K562 (cell line): ENCODE measurements around the gene NCOA3. TPM values are rescaled to one million over a fixed set of nuclear protein-coding genes. Genes with fewer than 3 reads are reported as not detected.

Experiments used
- ARID1B ChIP-seq: fragments of 450-650 bp; IDR thresholded peaks from 2 replicates; pipeline ENCODE4 v1.6.1; 2016; ENCODE audit warnings: antibody characterized with exemption, mild to moderate bottlenecking, inconsistent platforms
- BCLAF1 ChIP-seq, 2 experiments: fragments of 450-650 bp in 1 of 2; IDR thresholded peaks; 2 replicates each; pipeline ENCODE4 v1.6.1; 2011 to 2017; ENCODE audit warnings: low read depth in 2 of 2, antibody characterized with exemption in 1 of 2, borderline replicate concordance in 1 of 2, low read length in 1 of 2, mild to moderate bottlenecking in 1 of 2, mixed read lengths in 1 of 2; ENCODE audit not compliant: control insufficient read depth in 1 of 2
- CEBPB ChIP-seq: fragments of 450-650 bp; IDR thresholded peaks from 2 replicates; pipeline ENCODE4 v1.6.1; 2016; ENCODE audit warnings: missing genetic modification characterization, missing compliant biosample characterization
- CHD1 ChIP-seq: fragments of 200-600 bp; sonication (generic); IDR thresholded peaks from one replicate; pipeline ENCODE4 v1.6.1; 2012; ENCODE audit warnings: mild to moderate bottlenecking, moderate library complexity, low read length, inconsistent platforms
- CREBBP ChIP-seq: IDR thresholded peaks from one replicate; pipeline ENCODE4 v1.6.1; 2012; ENCODE audit warnings: low read depth, mild to moderate bottlenecking, control low read depth, inconsistent platforms, low read length
- CREM ChIP-seq: IDR thresholded peaks from 2 replicates; pipeline ENCODE4 v1.6.1; 2014; ENCODE audit warnings: antibody characterized with exemption, low read depth
- CTBP1 ChIP-seq: fragments of 450-650 bp; IDR thresholded peaks from 2 replicates; pipeline ENCODE4 v1.6.1; 2016; ENCODE audit warnings: borderline replicate concordance
- MBD2 ChIP-seq: sonication (generic); IDR thresholded peaks from 2 replicates; pipeline ENCODE4 v1.6.1; 2016; ENCODE audit warnings: low read depth, borderline replicate concordance
- NRF1 ChIP-seq, 2 experiments: fragments of 450-650 bp; IDR thresholded peaks in 1 of 2; conservative IDR thresholded peaks in 1 of 2; 2 replicates each; pipeline ENCODE4 v1.6.1; 2014; ENCODE audit warnings: mild to moderate bottlenecking in 2 of 2
- RUNX1 ChIP-seq: sonication (generic); IDR thresholded peaks from 2 replicates; pipeline ENCODE4 v1.6.1; 2016; ENCODE audit warnings: antibody characterized with exemption, low read depth
- SOX6 ChIP-seq: fragments of 450-650 bp; IDR thresholded peaks from 2 replicates; pipeline ENCODE4 v1.6.1; 2014; ENCODE audit warnings: mild to moderate bottlenecking
- SRSF3 ChIP-seq: fragments of 200-400 bp; formaldehyde crosslinking; IDR thresholded peaks from 2 replicates; pipeline ENCODE4 v1.6.1; 2016; ENCODE audit warnings: mild to moderate bottlenecking, low read length, moderate library complexity; ENCODE audit not compliant: insufficient read depth
- TAF7 ChIP-seq: fragments of 450-650 bp; IDR thresholded peaks from 2 replicates; pipeline ENCODE4 v1.6.1; 2016; ENCODE audit warnings: missing genetic modification characterization, missing compliant biosample characterization
- XRCC4 ChIP-seq: IDR thresholded peaks from one replicate; pipeline ENCODE4 v1.6.1; 2011; ENCODE audit not compliant: insufficient read depth, insufficient read length; ENCODE audit errors: extremely low read depth
- ZNF184 ChIP-seq: sonication (generic); formaldehyde crosslinking; IDR thresholded peaks from 2 replicates; pipeline ENCODE4 v1.5.0; 2020; ENCODE audit warnings: missing genetic modification reagents
- ZNF551 ChIP-seq: fragments of 250-450 bp; sonication (Bioruptor Pico); IDR thresholded peaks from 2 replicates; pipeline ENCODE4 v1.5.0; 2021; ENCODE audit warnings: mild to moderate bottlenecking, moderate library complexity
- polyA plus RNA-seq, 8 experiments: library from polyadenylated mRNA; depleted of rRNA in 4 of 8; stranded (reverse) in 5 of 8; unstranded in 3 of 8; fragments of >200 nt; fragmentation: Nextera tagmentation in 2 of 8; fragmentation: Illumina TruSeq in 1 of 8; extraction: Ambion mirVana in 2 of 8; extraction: Trizol in 1 of 8; gene quantifications; 2 replicates each; pipeline versions ENCODE4 v1.2.1 to v1.2.3, GENCODE V29; 2011 to 2014; ENCODE audit warnings: inconsistent platforms in 1 of 8, missing spikeins in 1 of 8
- total RNA-seq, 7 experiments: library from RNA; depleted of rRNA in 6 of 7; stranded (reverse); fragments of >200 nt in 6 of 7; fragmentation: Illumina TruSeq in 2 of 7; extraction: Trizol in 2 of 7; gene quantifications; 2 replicates each; pipeline versions ENCODE4 v1.2.1 to v1.2.3, GENCODE V29; 2011 to 2021; ENCODE audit warnings: low replicate concordance in 1 of 7
- TF ChIP-seq, protein P1 (sequence below): fragments of 450-650 bp; IDR thresholded peaks from 2 replicates; pipeline ENCODE4 v1.7.0; 2016; ENCODE audit warnings: borderline replicate concordance
- TF ChIP-seq, protein P2 (sequence below): fragments of 450-650 bp; IDR thresholded peaks from 2 replicates; pipeline ENCODE4 v1.7.1; 2018; ENCODE audit warnings: mild to moderate bottlenecking, low read depth; ENCODE audit not compliant: partially characterized antibody
- TF ChIP-seq, protein P3 (sequence below): fragments of 250-450 bp; sonication (Bioruptor Pico); IDR thresholded peaks from 2 replicates; pipeline ENCODE4 v1.5.1; 2021; ENCODE audit warnings: mild to moderate bottlenecking

NCOA3 gene
- total and polyA plus RNA-seq, 9 of the 15 experiments (the other 6 are each of a cell fraction or from before 2014, with no cell fraction given) = 3.2 to 24.3 (median 14.4) TPM

GRCh38 chr20:47464380-47465101 is 37.1 kb upstream of the NCOA3 start (continued):
- no peak for TF ChIP-seq ZNF551
- peak; percentile 85 for TF ChIP-seq CEBPB
- TF ChIP-seq, protein P1, sequence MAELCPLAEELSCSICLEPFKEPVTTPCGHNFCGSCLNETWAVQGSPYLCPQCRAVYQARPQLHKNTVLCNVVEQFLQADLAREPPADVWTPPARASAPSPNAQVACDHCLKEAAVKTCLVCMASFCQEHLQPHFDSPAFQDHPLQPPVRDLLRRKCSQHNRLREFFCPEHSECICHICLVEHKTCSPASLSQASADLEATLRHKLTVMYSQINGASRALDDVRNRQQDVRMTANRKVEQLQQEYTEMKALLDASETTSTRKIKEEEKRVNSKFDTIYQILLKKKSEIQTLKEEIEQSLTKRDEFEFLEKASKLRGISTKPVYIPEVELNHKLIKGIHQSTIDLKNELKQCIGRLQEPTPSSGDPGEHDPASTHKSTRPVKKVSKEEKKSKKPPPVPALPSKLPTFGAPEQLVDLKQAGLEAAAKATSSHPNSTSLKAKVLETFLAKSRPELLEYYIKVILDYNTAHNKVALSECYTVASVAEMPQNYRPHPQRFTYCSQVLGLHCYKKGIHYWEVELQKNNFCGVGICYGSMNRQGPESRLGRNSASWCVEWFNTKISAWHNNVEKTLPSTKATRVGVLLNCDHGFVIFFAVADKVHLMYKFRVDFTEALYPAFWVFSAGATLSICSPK = no peak
- TF ChIP-seq MBD2 = no peak
- peak; percentile 76 for TF ChIP-seq CTBP1
- TF ChIP-seq CREM = no peak
- TF ChIP-seq, protein P2, sequence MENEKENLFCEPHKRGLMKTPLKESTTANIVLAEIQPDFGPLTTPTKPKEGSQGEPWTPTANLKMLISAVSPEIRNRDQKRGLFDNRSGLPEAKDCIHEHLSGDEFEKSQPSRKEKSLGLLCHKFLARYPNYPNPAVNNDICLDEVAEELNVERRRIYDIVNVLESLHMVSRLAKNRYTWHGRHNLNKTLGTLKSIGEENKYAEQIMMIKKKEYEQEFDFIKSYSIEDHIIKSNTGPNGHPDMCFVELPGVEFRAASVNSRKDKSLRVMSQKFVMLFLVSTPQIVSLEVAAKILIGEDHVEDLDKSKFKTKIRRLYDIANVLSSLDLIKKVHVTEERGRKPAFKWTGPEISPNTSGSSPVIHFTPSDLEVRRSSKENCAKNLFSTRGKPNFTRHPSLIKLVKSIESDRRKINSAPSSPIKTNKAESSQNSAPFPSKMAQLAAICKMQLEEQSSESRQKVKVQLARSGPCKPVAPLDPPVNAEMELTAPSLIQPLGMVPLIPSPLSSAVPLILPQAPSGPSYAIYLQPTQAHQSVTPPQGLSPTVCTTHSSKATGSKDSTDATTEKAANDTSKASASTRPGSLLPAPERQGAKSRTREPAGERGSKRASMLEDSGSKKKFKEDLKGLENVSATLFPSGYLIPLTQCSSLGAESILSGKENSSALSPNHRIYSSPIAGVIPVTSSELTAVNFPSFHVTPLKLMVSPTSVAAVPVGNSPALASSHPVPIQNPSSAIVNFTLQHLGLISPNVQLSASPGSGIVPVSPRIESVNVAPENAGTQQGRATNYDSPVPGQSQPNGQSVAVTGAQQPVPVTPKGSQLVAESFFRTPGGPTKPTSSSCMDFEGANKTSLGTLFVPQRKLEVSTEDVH = no peak
- 0 out of 4 replicates have a peak, but pooled peaks have one; percentile 8 to 21 for TF ChIP-seq NRF1 (conservative IDR thresholded peaks at IDR 0.05 in 1 of 2, IDR thresholded peaks at IDR 0.05 in 1 of 2)
- no peak for TF ChIP-seq RUNX1
- no peak for TF ChIP-seq SRSF3
- TF ChIP-seq SOX6 = 0 out of 2 replicates have a peak, but pooled peaks have one; percentile 7
- no peak for TF ChIP-seq CHD1
- no peak for TF ChIP-seq CREBBP
- TF ChIP-seq TAF7 (tag) = no peak
- peak in 1 of 2 experiments; percentile 66; a peak in 1 of 4 replicates for TF ChIP-seq BCLAF1 (IDR thresholded peaks at IDR 0.05; ENCODE audit: borderline replicate concordance in 1 of 2, control insufficient read depth in 1 of 2, low read depth in 2 of 2, low read length in 1 of 2)
- TF ChIP-seq ARID1B = peak; percentile 25; the same call in 1 of the 2 replicates
- TF ChIP-seq XRCC4 = no peak
- no peak for TF ChIP-seq ZNF184 (CRISPR knock-in tag)
- TF ChIP-seq, protein P3, sequence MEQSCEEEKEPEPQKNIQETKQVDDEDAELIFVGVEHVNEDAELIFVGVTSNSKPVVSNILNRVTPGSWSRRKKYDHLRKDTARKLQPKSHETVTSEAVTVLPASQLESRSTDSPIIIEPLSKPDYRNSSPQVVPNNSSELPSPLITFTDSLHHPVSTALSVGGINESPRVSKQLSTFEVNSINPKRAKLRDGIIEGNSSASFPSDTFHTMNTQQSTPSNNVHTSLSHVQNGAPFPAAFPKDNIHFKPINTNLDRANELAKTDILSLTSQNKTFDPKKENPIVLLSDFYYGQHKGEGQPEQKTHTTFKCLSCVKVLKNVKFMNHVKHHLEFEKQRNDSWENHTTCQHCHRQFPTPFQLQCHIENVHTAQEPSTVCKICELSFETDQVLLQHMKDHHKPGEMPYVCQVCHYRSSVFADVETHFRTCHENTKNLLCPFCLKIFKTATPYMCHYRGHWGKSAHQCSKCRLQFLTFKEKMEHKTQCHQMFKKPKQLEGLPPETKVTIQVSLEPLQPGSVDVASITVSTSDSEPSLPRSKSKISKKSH (CRISPR knock-in tag) = no peak
